Sigmoid colon (tissue), 4 donors: ENCODE results near the gene GALNT12.

Experiments
- EP300 ChIP-seq, 4 donors: sonication (generic); formaldehyde crosslinking; IDR thresholded peaks; one replicate each; pipeline ENCODE4 v1.6.1; 2017; ENCODE audit warnings: antibody characterized with exemption in 4 of 4
- POLR2A ChIP-seq, 2 donors: fragments of 450-650 bp; IDR thresholded peaks; one replicate each; pipeline ENCODE4 v1.6.1; 2016; ENCODE audit warnings: antibody characterized with exemption in 2 of 2, mild to moderate bottlenecking in 2 of 2, moderate library complexity in 2 of 2
- POLR2AphosphoS5 ChIP-seq, 4 donors: sonication (generic); formaldehyde crosslinking; IDR thresholded peaks; one replicate each; pipeline ENCODE4 v1.6.1; 2017; ENCODE audit warnings: antibody characterized with exemption in 4 of 4
- TF ChIP-seq, protein P1 (sequence below), 4 experiments: fragments of 450-650 bp in 3 of 4; fragments of 200-600 bp in 1 of 4; IDR thresholded peaks; one replicate each; pipeline ENCODE4 v1.5.1; 2016 to 2019; ENCODE audit warnings: antibody characterized with exemption in 4 of 4, mild to moderate bottlenecking in 3 of 4, moderate library complexity in 2 of 4

DNA sequence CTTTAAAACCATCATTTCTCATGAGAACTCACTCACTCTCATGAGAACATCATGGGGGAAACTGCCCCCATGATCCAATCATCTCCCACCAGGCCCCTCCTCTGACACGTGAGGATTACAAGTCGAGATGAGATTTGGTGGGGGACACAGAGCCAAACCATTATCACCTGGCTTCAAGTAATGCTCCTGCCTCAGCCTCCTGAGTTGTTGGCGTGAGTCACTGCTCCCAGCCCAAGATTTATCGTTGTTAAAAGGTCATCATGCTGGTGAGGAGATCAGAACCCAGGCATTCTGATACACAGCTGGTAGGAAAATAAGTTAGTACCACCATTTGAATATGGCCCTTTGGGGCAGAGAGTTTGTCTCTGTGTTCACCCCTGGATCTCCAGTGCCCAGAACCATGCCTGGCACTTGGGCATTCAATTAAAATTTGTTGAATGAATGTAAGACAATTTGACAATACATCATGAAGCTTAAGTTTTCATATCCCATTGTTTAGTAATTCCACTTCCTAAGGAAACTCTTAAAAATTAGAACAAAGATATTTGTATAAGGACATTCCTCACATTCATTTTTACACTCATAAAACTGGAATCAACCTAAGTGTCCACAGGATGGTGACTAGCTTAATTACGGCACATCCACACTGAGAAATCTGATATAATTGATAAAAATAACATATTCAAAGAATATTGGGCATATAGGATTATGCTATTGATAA is 78.3 kb downstream of the GALNT12 start:
- TF ChIP-seq, protein P1, sequence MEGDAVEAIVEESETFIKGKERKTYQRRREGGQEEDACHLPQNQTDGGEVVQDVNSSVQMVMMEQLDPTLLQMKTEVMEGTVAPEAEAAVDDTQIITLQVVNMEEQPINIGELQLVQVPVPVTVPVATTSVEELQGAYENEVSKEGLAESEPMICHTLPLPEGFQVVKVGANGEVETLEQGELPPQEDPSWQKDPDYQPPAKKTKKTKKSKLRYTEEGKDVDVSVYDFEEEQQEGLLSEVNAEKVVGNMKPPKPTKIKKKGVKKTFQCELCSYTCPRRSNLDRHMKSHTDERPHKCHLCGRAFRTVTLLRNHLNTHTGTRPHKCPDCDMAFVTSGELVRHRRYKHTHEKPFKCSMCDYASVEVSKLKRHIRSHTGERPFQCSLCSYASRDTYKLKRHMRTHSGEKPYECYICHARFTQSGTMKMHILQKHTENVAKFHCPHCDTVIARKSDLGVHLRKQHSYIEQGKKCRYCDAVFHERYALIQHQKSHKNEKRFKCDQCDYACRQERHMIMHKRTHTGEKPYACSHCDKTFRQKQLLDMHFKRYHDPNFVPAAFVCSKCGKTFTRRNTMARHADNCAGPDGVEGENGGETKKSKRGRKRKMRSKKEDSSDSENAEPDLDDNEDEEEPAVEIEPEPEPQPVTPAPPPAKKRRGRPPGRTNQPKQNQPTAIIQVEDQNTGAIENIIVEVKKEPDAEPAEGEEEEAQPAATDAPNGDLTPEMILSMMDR (IDR thresholded peaks at IDR 0.05) = no peak
- TF ChIP-seq EP300 (IDR thresholded peaks at IDR 0.05) (no peak), POLR2AphosphoS5 (IDR thresholded peaks at IDR 0.05) (no peak), POLR2A (IDR thresholded peaks at IDR 0.05) (no peak)
